Gastroesophageal sphincter (tissue), 3 donors: Measurements from ENCODE around the gene TCF7L2.

Experiments used
- EP300 ChIP-seq: sonication (generic); formaldehyde crosslinking; IDR thresholded peaks from one replicate; pipeline ENCODE4 v1.6.1; 2017; ENCODE audit warnings: antibody characterized with exemption, mild to moderate bottlenecking
- POLR2AphosphoS5 ChIP-seq: sonication (generic); formaldehyde crosslinking; IDR thresholded peaks from one replicate; pipeline ENCODE4 v1.6.1; 2017; ENCODE audit warnings: antibody characterized with exemption
- TF ChIP-seq, protein P1 (sequence below), 4 experiments: fragments of 200-600 bp in 2 of 4; fragments of 450-650 bp in 2 of 4; sonication (generic) in 1 of 4; IDR thresholded peaks; one replicate each; pipeline ENCODE4 v1.5.1; 2017 to 2019; ENCODE audit warnings: antibody characterized with exemption in 4 of 4, mild to moderate bottlenecking in 2 of 4, moderate library complexity in 2 of 4

GRCh38 chr10:112990271-112990670 lies 40.2 kb downstream of the TCF7L2 start:
- TF ChIP-seq, protein P1, sequence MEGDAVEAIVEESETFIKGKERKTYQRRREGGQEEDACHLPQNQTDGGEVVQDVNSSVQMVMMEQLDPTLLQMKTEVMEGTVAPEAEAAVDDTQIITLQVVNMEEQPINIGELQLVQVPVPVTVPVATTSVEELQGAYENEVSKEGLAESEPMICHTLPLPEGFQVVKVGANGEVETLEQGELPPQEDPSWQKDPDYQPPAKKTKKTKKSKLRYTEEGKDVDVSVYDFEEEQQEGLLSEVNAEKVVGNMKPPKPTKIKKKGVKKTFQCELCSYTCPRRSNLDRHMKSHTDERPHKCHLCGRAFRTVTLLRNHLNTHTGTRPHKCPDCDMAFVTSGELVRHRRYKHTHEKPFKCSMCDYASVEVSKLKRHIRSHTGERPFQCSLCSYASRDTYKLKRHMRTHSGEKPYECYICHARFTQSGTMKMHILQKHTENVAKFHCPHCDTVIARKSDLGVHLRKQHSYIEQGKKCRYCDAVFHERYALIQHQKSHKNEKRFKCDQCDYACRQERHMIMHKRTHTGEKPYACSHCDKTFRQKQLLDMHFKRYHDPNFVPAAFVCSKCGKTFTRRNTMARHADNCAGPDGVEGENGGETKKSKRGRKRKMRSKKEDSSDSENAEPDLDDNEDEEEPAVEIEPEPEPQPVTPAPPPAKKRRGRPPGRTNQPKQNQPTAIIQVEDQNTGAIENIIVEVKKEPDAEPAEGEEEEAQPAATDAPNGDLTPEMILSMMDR (IDR thresholded peaks at IDR 0.05): no peak
- TF ChIP-seq EP300 (no peak), POLR2AphosphoS5 (no peak)
